GM23248 (cell line): Measurements from ENCODE around the gene CHCHD5.

ENCODE experiments used
- EZH2 ChIP-seq: fragments of 200-600 bp; sonication (generic); IDR thresholded peaks from 2 replicates; pipeline ENCODE4 v1.6.1; 2018; ENCODE audit warnings: antibody characterized with exemption, mild to moderate bottlenecking; ENCODE audit not compliant: insufficient read depth, poor library complexity, severe bottlenecking
- EZH2phosphoT487 ChIP-seq: fragments of 200-600 bp; sonication (generic); IDR thresholded peaks from 2 replicates; pipeline ENCODE4 v1.6.1; 2018; ENCODE audit warnings: antibody characterized with exemption, moderate library complexity, mild to moderate bottlenecking, low read depth; ENCODE audit not compliant: insufficient read depth

- TF ChIP-seq EZH2, result no peak
- no peak for TF ChIP-seq EZH2phosphoT487
Observed at GRCh38 chr2:112606547-112606946, 22.1 kb downstream of the CHCHD5 start.
